C4-2B (cell line): ENCODE measurements around the gene ICA1.

Experiments
- CTCF ChIP-seq: fragments of 450-650 bp; conservative IDR thresholded peaks from 2 replicates; pipeline ENCODE4 v1.5.1; 2017; ENCODE audit warnings: mild to moderate bottlenecking
- ZFX ChIP-seq: fragments of 450-650 bp; IDR thresholded peaks from 2 replicates; pipeline ENCODE4 v1.6.1; 2017

- TF ChIP-seq CTCF (no peak), ZFX (no peak)
Observed at GRCh38 chr7:8215648-8216333, 46.2 kb downstream of the ICA1 start.
